Right renal cortex interstitium (tissue), 3 donors: ENCODE measurements around the gene SEZ6L. TPM values are rescaled to one million over a fixed set of nuclear protein-coding genes. Genes with fewer than 3 reads are reported as not detected.

ENCODE experiments used
- DNase-seq, 3 donors: peaks; one replicate each; pipeline ENCODE4 v3.0.0-alpha.2; 2013; ENCODE audit warnings: low read depth in 3 of 3, low spot score in 2 of 3
- polyA plus RNA-seq, 3 donors: library from polyadenylated mRNA; unstranded; fragments of 120-200 nt; gene quantifications; one replicate each; pipeline ENCODE4 v1.2.1, GENCODE V29; 2013; ENCODE audit not compliant: insufficient read length in 3 of 3

The SEZ6L gene
- polyA plus RNA-seq, 3 donors: 0.15 to 0.27 (median 0.17) TPM

DNA sequence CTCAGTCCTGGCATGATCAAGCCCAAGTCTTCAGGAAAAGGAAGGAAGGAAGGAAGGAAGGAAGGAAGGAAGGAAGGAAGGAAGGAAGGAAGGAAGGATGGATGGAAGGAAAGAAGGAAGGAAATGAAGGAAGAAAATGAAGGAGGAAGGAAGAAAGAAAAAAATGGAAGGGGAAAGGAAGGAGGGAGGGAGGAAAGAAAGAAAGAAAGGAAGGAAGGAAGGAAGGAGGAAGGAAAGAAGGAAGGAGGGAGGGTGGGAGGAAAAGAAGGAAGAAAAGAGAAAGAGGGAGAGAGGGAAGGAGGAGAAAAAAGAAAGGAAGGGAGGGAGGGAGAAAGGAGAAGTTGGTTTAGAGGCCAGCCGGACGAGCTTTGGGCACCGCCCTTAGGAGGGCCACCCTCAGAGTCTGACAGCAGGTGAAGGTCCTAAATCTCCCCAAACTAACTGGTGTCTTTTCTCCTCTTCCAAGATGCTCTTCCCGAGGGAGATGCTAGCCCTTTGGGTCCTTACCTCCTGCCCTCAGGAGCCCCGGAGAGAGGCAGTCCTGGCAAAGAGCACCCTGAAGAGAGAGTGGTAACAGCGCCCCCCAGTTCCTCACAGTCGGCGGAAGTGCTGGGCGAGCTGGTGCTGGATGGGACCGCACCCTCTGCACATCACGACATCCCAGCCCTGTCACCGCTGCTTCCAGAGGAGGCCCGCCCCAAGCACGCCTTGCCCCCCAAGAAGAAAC, 122.8 kb downstream of the SEZ6L start:
- no peak for DNase-seq

DNA sequence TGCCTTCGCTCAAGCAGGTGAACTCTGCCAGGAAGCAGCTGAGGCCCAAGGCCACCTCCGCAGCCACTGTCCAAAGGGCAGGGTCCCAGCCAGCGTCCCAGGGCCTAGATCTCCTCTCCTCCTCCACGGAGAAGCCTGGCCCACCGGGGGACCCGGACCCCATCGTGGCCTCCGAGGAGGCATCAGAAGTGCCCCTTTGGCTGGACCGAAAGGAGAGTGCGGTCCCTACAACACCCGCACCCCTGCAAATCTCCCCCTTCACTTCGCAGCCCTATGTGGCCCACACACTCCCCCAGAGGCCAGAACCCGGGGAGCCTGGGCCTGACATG, 123.4 kb downstream of the SEZ6L start:
- no peak for DNase-seq

DNA sequence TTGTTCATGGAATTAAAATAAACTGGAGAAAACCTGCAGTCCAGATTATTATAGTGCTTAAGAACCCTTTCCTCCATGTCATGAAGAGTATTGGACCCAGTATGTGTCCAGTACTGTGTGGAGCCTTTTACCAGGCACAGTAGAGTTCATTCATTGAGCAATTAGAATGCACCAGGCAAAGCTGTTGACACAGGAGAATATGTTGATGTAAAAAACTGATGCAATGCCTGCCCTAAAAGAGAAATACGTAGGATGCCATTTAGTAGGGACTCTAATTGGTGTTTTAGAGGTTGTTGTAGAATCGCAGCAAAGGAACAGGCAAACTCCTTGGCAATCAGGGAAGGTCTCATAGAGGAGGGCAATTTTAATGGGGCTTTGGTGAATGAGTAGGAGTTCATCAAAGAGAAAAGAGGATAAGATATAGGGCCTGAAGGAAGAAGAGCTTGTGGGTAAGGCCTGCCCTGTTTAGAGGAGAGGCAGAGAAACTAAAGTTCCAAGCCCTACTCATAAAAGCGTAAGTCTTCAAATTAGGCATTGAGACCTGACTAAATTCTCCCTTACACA, 126.4 kb downstream of the SEZ6L start:
- DNase-seq: no peak

DNA sequence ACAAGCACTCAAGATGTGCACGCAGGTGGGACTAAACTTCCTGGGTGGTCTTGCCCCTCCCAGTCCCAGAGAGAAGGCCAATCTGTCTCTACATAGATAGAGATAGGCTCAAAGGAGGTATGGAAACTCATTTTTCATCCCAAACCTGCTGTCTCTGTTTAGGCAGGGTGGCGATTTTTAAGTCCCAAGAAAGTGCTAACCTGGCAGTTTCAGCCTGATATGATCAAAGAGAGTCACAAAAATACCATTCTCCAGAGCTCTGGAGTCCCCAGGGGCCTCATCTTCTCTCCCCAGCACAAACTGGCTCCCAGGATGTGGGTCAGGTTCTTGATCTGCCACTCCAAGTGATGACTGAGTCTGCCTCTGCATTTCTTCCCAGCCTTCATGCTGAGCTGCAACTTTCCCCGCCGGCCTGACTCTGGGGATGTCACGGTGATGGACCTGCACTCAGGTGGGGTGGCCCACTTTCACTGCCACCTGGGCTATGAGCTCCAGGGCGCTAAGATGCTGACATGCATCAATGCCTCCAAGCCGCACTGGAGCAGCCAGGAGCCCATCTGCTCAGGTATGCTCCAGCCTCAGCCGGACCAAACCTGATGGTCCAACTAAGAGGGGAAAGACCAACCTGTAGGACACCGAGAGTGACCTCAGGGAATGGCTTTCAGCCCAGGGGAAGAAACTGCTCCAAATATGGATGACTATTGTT, 129.5 kb downstream of the SEZ6L start:
- no peak for DNase-seq

DNA sequence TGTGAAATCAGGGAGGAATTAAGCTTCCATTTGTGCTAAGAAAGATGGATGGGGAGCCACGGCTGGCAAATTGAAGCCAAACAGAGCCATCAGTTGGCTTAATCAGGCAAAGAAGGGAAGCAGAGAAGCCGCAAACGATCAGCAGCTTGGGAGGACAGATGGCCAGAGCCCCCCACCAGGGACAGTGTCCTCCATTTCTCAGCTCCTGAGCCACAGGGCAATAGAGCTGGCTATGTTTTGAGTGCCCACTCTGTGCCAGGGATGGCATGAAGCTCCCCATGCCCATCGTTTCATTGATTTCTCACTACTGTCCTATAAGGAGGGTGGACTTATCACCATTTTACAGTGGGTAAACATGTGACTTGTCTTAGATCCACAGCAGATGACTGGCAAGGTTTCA, 133.5 kb downstream of the SEZ6L start:
- DNase-seq: no peak

DNA sequence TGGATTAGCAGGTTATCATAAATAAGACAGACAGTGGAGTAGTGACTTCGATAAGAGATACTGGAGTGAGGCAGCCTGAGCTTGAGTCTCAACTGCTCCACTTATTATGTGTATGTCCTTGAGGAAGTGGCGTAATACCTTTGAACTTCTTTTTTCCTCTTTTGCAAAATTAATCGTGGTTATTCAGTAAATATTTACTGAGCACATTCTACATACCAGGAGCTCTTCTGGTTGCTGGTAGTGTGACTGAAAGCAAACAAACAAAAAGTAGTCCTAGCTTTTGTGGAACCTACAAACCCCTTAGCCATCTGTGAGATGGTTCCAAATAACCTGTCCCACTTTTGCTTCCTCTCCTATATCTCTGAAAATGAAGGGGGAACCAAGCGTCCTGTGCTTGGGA, 134.2 kb downstream of the SEZ6L start:
- DNase-seq: no peak

DNA sequence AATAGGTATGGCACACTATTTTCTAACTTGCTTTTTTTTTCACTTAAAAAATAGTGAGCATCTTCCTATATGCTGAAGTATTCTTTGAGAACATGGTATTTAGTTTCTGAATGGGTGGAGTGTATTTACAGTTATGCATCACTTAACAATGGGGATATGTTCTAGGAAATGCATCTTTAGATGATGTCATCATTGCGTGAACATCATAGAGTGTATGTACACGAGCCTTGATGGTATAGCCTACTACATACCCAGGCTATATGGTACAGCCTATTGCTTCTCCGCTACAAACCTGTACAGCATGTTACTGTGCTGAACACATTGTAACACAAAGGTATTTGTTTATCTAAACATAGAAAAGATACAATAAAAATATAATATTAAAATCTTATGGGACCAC, 135.5 kb downstream of the SEZ6L start:
- DNase-seq: no peak

DNA sequence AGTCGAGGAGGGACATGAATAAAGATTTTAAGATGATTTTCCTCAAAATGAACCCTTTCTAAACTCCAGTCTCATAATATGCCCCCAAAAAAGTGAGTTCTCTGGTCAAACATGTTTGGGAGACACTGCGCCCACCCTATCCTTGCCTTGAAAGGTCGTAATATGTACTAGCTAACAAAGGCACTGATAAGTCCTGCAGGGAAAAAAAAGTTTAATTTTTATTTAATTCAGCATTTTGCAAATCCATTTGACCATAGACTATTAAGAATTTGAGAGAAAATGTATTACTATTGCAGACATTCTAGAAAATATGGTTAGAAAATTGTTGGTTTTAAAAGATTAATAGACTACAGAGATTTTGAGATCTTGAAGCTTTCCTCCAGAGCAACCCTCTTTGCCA, 139.2 kb downstream of the SEZ6L start:
- DNase-seq: no peak

DNA sequence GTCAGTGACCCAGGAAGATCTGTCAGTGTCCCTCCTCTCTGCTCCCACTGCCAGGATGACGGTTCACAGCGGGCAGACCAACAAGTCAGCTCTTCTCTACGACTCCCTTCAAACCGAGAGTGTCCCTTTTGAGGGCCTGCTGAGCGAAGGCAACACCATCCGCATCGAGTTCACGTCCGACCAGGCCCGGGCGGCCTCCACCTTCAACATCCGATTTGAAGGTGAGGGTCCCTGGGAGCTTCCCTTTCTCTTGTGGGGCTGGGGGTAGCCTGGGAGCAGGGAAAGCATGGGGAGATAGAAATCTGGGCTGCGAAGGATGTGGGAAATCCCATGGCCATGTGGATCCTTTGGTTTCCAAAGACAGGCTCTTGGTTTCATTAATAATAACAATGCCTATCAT, 141.4 kb downstream of the SEZ6L start:
- no peak for DNase-seq

DNA sequence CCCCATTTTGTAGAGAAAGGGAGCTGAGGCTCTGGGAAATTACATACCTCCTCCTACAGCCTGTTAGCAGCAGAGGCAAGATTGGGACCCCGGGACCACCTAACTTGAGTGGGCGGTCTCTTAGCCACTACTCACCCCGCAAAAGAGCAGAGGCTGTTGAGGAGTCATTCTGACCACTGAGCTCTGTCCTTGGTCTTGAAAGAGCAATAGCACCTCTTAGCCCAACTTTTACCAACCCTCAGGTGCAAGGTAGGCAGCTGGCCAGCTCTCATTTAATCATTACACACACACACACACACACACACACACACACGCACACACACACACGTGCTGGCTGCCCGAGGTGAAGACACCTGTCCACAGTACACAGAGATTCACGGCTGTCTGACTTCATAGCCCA, 144.0 kb downstream of the SEZ6L start:
- no peak for DNase-seq

DNA sequence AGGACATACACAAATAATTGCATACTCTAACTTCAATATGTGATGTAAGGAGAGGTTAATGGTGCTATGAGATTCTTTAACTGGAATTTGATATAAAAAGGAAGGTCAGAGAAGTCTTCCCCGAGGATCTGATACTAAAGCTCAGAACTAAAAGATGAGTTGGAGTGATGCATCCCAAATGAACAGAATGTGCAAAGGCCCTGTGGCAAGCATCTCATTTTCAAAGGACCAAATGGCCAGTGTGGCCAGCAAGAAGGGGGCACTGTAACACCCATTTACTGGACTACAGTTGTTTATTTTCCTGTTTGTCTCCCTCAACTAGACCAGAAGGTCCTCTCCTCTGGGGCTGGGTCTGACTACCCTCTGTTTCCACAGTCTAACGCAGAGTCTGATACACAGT, 144.9 kb downstream of the SEZ6L start:
- no peak for DNase-seq

DNA sequence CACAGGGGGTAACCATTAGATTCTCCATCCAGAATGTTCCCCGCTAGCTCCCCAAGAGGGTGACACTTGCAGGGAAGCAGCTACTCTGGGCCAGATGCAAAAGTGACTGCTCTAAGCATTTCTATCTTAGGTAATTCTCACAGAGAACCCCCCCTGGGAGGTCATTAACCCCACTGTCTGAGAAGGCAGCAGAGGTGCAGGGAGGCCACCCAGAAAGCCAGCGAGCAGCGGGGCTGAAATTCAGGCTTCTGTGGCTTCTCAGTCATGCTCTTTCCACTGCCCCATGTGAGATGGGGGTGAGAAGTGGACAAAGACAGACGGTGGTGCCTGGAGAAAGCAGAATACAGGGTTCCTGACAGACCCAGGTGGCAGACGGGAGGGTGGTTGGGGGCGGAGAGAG, 145.4 kb downstream of the SEZ6L start:
- no peak for DNase-seq

DNA sequence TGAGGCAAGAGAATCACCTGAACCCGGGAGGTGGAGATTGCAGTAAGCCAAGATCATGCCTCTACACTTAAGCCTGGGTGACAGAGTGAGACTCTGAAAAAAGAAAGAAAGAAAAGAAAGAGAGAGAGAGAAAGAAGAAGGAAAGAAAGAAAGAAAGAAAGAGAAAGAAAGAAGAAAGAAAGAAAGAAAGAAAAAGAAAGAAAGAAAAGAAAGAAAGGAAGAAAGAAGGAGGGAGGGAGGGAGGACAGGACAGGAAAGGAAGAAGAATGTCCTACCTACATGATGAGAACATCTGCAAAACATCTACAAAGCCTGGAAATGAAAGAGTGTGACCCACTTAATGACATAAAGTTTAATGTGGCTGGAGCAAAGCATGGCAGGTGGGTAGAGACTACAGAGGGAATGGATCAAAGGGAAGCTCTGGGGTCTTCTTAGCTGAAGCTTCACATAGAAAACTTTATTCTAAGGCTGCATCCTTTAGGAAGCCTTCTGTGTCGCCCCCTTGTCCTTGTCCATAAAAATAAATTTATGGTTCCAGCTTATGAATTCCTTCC, 147.5 kb downstream of the SEZ6L start:
- no peak for DNase-seq

DNA sequence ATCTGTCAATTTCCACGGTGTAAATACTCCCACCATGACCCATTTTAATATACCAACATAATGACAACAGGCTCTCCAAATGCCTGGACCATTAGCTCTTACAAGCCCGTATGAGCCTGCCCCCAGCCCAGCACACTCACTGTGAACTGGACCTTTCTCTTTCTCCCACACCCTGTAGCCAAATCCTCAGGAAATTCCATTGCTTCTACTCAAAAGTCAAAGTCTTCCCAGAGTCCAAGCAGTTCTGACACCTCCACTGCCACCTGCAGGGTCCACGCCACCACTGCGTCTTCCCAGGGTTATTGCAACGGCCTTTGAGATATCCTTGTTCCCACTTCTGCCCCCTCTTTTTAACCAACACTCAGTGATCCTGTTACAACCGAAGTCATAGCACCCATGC, 149.7 kb downstream of the SEZ6L start:
- no peak for DNase-seq

DNA sequence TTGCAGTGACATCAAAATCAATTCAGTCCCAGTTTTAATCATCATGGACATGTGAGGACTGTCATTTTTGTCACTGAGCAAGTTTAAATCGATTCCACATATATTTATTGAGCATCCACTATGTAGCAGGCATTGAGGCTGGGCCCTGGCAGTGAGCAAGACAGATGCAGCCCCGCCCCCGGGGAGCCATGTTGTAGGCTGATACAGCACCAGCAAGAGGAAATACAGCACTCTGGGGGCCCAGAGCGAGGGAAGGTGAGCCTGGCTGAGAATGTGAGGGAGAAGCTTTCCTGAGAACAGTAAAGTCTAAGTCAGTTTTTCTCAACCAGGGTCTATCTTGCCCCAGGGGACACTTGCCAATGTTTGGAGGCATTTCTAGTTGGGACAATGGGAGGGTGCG, 151.2 kb downstream of the SEZ6L start:
- DNase-seq: no peak

DNA sequence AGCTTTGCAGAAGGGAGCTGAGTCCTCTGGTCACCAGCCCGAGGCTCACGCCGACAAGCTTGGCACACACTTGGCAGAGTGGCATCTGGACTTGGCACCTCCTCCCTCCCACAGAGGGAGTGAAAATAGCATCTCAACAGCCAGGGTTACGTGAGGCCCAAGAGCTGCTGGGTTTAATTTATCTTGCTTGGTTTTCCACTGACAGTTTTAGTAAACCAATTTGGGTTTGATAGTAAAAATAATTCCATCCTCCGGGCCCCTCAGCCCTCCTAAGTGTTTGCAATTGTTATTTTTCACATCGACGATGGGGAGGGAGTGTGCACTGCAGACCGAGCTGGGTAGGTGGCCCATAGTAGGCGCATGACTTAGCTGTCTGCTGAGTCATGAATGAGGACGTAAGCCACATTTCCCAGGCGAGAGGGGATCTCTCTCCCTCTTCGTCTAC, 152.2 kb downstream of the SEZ6L start:
- DNase-seq: no peak

DNA sequence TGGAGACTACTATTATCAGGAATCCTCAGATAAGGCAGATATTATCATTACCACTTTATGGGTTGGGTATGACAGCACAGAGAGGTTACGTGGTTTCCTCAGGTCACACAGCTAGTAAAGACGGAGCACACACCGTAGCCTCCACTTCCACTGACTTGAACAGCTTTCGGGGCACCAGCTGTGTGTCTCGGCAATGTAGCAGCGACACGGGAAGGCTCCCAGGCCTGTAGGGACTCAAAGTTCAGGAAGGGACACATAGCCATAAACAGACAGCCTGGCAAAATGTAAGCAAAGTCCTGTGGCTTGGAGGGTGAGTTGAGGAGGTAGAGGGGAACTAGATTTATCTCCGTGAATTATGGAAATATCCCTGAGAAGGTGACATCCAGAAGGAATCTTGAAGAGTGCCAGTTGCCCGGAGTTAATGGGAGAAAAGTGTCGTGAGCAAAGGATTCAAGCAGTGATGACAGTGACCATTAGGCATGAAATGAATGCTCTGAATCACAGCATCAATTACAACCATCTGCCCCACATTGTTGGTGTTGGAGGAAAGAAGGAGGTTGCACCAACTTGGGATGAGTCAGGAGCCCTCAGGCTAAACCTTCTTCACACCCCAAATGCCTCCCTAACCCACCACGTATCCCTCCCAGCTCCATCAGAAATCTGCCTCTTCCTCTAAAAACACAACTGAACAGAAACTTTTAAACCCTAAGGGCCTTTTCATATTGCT, 153.1 kb downstream of the SEZ6L start:
- no peak for DNase-seq

DNA sequence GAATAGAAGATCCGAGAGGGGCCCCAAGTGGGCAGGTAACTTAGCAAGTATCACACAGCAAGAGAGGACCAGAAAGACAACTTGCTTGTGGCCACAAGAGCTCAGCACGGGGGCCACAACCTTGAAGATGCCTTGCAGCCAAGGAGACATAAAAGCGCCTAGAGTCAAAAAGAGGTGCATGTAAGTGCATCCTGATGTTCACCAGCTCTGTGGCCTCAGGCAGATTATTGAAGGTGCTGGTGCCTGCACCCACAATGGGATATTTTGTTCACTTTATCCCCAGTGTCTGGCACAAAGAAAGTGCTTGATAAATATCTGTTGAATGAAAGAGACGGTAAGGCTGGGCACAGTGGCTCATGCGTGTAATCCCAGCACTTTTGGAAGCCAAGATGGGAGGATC, 153.8 kb downstream of the SEZ6L start:
- DNase-seq: no peak

DNA sequence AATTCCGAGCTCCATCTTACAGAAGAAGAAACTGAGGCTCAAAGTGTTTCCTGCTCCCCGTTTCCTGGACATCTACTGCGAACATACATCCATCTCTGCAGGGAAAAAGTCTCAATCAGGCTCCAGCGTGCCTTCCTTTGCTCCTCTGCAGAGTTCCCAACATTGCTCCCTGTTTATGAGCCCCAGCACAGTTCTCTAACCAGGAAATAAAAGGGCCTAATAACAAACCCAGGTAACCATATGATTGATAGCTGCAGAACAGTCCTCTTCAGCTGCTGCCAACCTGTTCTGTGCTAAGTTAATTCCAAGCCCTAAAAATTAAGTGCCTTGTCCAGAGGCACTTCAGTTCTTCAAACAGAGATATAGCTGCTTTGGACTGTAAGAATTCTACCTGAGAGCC, 154.9 kb downstream of the SEZ6L start:
- no peak for DNase-seq

DNA sequence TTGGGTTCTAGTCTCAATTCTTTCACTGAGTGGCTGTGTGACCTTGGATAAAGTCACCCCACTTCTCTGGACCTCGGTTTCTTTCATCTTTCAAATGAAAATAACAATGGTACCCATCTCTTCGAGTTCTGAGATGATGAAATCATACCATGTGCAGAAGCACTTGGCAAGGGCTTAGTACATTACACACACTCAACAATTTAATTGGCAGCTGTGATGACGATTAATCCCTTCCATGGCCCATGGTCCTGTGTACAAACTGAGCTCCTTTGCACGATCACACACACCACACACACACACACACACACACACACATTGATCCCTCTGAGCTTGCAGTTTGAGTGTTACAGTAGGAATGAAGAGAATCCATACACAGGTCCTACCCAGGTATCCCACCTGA, 156.4 kb downstream of the SEZ6L start:
- no peak for DNase-seq

DNA sequence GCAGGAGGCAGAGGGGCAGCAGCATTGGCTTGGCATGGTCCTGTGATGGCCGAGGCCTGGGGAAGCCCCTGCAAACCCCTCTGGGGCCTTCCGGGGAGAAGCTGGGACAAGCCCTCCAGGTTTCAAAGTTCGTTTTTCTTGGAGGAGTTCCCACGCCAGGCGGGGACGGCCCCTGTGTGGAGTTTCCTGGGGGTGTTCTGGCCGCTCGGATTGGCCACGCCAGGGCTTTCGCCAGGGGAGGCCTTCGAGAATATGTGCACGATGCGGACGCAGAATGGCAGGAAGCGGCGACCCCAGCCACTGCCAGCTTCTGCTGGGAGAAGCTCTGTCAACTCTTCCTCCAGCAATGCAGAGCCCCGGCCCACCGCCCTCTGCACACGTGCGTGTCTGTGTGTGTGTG, 157.5 kb downstream of the SEZ6L start:
- DNase-seq: no peak
